GM21737 (cell line): ENCODE measurements around the gene USP7.
"Not testable (repeated sequence)": the region's sequence is repeated elsewhere in the genome, so short reads cannot be mapped to it uniquely, and the experiment has no call there.

Source experiments
- ATAC-seq: cut with Tn5 transposase; IDR thresholded peaks from one replicate; pipeline ENCODE4 v1.9.1; 2021; ENCODE audit warnings: mild to moderate bottlenecking, moderate library complexity; ENCODE audit not compliant: unreplicated experiment

The USP7 gene

DNA sequence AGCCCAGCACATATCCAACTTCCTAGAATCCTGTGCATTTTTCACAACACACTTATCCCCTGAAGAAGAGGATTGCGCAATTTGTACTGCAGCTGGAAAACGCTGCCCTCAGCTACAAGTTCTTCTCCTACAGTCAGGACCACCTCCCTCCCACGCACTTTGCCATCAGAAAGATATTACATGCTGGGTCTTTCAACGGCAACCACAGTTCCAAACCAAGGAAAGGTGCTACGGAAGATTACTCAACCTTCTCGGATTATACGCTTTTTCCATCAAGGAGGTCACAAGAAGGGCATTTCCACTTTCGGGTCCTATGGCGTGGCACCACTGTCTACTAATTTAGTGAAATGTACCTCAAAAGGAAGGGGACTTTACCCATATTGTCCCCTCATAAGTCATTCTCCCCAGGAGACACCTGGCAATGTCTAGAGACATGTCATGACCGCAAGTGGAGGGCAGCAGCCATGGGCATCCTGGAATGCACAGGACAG, 35.2 kb downstream of the USP7 start:
- no peak for ATAC-seq

DNA sequence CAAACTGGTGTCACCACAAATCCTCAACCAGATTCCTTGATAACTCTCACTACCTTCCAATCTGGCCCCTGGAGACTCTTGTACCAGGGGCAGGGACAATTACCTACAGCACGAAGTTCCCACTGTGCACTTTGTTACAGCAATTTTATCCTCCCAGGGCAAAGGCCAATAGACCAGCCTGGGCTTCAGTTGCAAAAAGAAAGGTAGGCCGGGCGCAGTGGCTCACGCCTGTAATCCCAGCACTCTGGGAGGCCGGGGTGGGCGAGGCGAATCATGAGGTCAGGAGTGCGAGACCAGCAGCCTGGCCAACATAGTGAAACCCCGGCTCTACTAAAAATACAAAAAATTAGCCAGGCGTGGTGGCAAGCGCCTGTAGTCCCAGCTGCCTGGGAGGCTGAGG, 36.9 kb downstream of the USP7 start:
- no peak for ATAC-seq

DNA sequence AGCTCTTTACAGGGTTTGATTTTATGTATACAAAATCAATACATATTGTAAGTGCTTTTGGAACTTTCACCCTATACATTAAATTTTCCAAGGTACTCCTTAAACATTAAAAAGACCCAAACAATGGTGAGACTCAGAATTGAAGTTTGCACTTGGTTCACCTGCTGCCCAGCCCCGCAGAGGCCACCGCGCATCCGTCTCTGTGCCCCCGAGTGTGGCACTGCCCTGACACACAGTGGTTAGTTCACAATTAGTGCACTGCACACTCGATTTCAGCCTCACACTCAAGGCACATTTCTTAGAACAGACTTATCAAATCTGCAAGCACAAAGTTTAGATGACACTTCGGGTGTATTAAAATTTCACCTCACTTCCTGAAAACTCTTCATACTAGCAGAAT, 38.3 kb downstream of the USP7 start:
- no peak for ATAC-seq

DNA sequence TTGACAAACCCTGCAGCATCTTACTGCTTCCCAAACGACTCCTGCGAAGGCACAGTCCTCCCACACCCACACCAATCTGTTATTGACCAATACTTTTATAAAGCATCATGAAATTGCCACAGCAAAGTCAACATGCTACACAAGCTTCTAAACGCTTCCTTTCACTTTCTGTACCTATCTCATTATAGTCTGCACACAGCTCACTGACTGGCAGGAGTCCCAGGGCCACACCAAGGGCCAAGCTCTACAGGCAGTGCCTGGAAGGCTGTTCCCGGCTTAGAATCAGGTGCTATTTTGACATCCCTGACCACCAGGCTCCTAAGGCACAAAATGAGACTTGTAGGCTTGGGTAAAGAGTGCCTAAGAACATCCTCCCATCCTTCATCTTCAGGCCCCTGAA, 39.5 kb downstream of the USP7 start:
- no peak for ATAC-seq

DNA sequence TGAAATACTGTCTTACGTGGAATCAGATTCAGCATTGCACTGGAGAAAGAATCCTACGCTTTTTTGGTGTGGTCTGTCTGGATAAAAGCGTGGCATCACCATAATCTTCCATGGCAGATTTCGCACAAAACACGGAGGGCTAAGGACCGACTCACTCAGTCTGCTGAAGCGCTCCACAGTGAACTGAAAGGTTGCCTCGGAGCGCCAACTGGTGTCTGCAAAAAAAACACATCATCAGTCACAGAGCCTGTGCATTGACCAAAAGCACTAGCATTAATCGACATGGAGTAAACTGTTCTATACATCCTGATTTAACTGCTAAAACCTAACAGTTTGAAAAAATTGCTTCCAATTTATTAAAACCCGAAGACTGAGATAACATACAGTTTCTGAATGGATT, 40.5 kb downstream of the USP7 start:
- ATAC-seq = no peak

DNA sequence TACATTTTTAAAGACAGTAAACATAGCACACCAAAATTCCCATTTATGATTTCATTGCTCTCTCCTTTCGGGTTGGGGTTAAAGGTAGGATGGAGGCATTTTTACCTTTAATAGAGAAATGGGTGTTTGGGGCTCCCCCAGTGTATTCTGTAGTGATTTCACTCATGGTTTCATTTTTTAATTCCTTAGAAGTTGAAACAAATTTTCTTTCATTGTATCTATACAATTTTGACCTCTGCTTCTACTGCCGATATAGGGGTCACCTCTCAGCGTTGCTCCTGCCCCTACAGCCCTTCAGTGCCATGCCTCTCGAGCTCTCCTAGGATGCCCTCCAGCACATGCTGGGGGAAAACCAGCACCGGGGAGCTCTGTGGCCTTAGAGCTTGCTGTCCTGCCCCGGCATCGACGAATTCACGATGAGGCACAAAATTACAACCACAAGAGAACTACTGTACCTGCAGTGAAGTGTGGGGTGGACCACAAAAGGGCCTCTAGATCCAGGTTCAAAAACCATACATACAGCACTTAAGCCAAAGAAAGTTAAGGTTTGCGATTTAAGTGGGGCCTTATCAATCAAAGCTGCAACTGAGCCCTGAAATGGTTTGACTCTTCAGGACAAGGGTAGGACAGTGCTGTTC, 42.2 kb downstream of the USP7 start:
- no peak for ATAC-seq

DNA sequence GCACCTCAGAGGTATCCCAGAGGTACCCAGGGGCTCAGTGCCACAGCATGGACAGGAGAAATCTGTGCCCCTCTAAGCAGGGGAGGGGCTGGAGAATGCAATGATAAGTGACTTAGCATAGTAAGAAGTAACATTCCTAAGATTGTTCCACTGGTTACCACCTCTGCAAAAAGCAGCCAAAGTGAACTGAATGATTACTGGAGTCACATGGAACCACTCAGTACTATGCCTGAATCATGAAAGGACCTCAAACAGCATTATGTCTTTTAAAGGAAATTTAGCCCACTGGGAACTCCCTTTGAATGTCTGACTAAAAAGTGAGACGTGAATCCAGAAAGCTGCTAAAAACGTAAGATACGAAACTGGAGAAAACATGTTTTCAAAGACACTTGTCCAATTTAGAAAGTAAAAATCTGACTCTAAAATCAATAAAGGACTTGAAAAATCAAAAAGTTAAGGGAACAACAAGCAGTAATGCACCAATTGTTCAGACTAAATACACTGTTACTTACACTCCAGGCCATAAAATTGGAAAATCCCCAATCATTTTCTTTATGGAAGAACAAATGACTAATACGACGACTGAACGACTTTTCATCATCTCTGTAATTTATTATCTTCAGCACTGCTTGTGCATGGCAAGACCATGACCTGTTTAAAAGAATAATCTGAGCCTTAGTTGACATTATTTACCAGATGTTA, 42.9 kb downstream of the USP7 start:
- no peak for ATAC-seq

DNA sequence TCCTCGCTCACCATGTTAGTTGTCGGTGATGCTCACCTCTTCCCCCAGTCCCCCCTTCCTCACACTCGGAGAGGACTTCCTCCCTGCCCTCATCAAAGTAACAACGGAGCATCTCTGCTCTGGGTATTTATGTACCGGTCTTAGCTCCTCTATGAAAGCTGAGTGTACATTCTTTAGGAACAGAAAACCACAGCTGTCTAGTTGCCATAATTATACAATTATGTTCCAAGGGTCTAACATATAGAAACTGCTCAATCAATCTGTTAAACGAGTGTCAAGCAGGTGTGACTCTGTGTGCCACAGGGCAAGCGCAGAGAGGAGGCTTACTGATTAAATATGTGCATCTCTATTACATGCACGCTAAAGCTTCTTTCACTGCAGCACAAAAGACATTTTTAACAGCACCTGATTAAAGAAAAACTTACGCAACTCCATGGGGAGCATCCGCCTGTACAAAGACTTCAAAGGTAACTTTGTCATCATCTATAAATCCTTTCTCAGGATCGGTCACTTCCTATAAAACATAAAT, 43.7 kb downstream of the USP7 start:
- no peak for ATAC-seq

DNA sequence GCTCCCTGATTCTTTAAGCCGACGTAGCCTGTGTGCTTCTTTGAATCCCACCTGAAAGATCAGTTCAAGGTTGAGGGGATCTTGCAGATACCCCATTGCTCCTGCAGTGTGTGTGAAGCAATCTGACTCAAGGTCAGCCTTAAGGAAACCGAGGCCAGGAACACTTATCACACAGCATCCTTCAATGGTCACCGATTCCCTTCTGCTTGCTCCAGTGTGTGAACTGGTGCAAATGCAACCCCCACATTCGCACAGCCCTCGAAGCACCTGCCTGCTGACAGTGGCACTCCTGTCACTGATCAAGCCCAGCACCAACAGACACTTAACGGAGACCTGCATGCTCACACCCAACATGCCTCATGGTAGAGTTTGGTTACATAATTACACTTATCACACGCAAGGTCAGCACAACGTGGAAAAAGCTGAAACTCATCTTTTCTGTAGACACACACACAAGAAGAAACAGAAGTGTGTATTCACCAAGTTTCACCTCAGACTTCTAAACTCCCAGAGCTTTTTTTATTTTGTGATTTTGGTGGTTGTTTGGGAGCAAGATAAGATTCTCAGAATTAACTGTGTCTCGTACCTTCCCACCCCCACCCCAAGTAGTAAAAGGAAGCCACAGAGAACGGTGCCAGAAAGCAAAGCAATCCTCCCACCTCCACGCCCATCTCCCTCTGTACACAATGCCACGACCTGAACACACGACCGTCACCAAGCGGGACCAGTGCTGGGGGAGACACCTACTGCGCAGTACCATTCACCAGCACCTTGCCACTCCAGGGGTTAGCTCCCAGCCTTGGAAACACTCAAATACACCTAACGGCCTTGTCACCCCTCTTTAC, 44.4 kb downstream of the USP7 start:
- no peak for ATAC-seq

DNA sequence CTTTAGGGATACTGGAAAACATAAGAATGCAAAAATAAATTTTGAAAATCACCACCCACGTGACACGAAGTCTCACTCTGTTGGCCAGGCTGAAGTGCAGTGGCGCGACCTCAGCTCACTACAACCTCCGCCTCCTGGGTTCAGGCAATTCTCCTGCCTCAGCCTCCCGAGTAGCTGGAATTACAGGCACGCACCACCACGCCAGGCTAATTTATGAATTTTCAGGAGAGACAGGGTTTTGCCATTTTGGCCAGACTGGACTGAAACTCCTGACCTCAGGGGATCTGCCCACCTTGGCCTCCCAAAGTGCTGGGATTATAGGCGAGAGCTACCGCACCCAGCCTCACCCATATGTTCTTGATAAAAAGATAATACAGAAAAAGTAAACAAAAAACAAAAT, 46.4 kb downstream of the USP7 start:
- ATAC-seq = not testable (repeated sequence)

DNA sequence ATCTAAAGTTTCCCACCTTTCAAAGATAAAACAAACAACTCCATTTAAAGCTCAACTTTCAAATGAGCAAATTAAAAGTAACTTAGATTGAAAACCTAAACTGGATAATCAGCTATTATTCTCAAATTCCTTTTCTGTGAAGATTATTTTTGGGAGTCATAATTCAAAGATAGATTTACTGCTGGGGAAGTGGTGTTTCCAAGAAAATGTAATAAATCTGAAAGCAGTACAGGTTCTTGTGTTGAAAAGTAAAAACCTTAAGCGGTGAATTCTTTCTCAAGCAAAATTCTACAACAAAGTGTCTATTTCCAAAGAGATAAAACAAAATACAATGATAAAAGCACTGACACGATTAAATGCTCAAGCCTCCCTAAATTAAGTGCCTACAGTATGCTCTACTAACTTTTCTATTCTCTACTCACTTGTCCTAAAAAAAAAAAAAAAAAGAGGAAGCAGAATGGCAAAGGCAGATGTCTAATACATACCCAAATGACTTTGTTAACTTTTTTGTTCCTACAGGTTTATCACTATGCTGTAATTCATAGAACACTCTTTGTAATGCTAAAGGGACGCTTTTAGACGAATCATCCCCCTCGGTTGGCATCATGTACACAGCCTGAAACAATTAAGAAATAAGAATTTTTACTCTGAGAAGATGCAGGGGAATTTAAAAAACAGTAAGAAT, 47.0 kb downstream of the USP7 start:
- no peak for ATAC-seq

DNA sequence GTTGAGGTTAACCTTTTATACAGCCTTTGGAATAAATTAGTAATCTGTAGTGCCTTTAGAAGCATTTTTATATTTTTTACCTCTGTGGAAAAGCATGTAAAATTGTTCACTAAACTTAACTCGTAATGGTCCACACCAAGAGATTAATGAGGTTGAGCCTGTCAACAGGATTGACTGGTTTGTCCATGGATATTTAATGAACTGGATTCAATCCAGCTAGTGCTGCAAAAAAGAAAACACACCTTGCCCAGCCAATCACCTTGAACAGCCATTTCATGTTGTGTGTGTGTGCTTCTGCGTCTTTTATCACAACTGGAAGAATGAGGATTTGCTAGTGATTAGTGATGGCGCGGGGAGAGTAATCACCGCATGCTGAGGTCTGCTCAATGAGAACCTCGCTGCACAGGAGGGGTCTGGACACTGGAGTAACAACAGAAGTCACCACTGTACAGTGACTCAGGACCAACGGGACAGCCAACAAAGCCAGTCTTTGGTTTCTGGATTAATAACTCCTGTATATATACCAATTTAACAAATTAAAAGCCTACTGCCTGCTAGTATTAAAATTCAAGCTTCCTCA, 47.9 kb downstream of the USP7 start:
- ATAC-seq = no peak

DNA sequence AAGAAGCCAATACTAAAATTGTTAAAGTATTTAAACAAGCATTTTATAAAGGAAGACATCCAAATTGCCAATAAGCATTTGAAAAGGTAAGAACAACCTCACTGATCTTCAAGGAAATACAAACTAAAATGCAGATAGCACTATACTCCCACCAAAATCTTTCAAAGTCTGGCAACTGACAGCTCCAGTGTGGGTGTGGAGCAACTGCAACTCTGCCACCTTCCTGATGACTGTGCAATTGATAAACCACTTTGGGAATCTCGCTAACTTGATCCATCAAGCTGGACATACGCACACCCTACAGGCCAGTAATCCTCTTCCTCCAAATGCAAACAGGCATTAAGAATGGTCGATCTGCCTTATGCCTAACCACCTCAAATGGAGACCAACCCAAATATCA, 49.6 kb downstream of the USP7 start:
- ATAC-seq = no peak

DNA sequence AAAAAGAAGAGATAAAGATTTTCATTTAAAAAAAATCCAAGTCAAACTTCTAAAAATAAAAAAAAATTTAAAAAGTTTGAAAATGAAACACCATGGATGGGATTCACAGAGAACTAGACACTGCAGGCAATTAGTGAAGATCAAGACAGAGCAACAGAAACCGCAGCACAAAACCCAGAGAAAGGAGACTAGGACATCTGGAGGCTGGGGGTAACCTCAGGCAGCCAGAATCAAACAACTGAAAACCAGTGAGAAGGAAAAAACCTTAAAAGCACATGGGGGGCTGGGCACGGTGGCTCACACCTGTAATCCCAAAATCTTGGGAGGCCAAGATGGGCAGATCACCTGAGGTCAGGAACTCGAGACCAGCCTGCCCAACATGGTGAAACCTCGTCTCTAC, 50.9 kb downstream of the USP7 start:
- no peak for ATAC-seq

DNA sequence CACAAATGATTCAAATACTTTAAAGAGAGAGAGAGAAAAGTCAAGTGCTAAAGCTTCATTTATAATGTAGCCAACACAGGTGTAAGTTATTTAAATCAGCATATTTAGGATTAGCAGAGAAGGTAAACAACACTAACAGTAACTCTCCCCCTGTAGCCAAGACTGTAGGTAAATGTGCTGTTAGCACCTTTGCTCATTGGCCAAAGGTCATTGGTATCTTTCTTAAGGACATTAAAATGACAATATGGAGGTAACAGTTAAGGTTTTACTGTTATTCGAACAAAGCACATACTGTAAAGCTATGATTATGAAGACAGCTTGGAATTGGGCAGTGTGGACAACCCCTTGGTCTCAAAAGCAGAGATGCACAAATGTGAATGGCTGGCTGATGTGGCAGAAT, 52.9 kb downstream of the USP7 start:
- ATAC-seq = no peak

DNA sequence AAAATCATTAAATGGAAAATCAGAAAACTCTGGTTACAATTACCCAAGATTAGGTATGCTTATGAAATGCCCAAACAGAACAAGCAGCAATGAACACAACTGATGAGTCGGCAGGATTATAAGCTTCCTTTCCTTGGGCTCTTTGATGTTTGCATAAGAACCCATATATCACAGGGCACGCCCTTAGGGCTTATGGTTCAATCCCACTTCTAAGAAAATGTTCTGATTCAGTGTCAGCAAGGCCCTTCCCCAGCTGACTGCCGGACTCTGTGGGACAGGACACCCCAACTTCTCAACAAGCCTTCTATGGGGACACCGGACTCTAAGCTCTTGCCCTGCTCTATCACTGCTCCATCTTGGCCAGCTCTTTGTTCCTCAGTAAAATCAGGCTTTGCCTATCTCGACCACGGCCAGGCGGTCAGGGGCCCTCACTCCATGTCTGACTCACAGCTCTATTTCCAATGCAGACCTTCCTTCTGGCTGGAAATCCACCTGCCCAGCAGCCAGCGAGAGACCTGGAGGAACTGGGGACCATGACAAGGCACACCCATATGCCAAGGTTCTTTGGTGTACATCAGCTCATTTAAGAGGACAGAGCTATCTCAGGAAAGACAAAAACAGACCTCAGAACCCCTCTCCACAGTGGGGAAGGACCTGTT, 54.8 kb downstream of the USP7 start:
- no peak for ATAC-seq

DNA sequence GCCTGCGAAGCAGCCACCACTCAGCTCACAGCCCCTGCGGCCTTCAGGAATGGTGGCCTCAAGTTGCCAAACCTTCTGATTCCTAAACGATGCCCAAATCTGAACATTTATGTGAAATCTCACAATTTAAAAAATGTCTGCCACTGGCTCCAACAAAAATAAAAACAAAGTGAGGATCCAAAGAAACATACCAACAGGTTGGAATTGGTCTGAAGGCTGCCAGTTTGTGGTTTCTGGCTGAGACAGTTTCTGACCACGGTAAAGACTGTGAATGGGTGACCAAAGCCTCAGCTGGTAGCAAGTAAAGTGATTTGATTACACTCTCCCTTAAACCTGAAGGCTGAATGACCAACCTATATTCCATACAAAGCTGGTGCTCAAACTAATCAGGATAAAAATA, 56.6 kb downstream of the USP7 start:
- no peak for ATAC-seq

DNA sequence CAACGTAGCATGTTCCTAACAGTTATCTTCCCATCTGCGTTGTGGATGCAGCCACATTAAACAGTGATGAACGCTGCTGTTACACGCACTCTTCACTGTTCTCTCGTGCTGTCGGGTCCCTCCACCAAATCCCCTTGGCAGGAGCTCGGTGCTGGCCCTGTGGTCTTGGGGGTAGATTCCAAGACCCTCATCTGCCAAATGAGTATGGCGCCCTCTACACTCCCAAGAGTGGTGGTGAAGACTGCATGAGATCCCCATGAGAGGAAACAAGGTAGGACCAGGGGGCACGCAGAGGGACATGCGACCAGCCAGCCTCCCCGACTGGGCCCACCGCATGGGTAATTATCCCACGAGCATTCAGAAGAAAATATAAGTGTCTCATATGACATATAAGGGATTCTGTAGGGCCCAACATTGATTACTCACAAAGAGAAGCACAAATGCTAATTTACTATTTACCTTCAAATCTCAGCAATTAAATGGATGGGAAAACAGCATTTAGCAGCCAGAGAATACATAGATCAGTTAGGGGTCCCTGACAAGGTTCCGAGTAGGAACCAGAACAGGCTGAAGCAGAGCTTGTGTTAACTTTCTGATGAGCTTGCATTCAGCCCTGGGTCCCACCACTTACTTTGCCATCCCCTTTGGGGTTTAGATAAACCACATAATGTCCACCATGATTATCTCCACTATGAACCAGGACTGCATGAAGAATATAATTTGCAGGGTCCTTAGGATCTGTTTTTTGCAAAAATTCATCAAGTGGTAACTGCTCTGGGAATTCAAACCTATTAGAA, 57.7 kb downstream of the USP7 start:
- ATAC-seq = no peak

DNA sequence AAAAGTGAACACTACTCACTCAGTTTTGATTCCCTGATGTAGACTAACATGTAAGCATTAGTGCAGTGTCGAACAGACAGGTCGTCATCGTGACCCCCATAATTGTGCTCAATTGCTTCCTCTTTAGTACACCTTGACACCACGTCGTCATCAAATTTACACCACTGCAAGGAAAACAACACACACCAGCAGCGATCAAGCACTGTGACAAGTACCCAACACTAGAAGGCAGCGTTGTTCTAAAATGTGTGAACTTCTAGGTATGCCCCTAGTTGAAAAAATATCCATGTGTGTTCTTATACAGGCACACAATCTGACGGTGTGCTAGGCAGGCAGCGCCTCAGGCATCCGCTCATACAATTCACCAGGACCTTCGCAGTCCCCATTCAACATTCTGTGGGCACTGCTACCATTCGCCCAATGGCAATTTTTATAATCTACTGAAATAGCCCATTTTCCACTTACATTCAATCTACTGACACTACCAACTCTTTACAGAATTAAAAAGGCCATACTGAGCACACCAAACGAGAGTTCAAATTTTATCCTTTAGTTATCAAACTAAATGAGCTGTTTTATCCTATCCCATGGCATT, 58.4 kb downstream of the USP7 start:
- ATAC-seq = no peak
